Prostate gland (tissue), 2 donors: ENCODE data around the gene BPIFB6. TPM values are rescaled to one million over a fixed set of nuclear protein-coding genes. Genes with fewer than 3 reads are reported as not detected.

Experiments used
- DNase-seq: peaks from one replicate; pipeline ENCODE4 v3.0.0-alpha.2; 2019; ENCODE audit warnings: low spot score
- H3K27ac ChIP-seq, 2 donors: fragments of 200-600 bp; sonication (generic); 2 replicates each; pipeline ENCODE4 v1.5.1; 2017 to 2019
- H3K27me3 ChIP-seq: fragments of 200-600 bp; sonication (generic); replicated peaks from 2 replicates; pipeline ENCODE4 v1.5.1; 2019; ENCODE audit not compliant: insufficient read depth
- H3K36me3 ChIP-seq, 2 donors: fragments of 200-600 bp; sonication (generic); 1 replicate in 1 of 2; 2 replicates in 1 of 2; pipeline versions ENCODE4 v1.5.1 to v1.8.1; 2017 to 2019
- H3K4me1 ChIP-seq: fragments of 200-600 bp; sonication (generic); replicated peaks from 2 replicates; pipeline ENCODE4 v1.5.1; 2019
- H3K4me3 ChIP-seq, 2 donors: fragments of 200-600 bp; sonication (generic); 2 replicates each; pipeline ENCODE4 v1.5.1; 2017 to 2019
- H3K9me3 ChIP-seq: fragments of 200-600 bp; sonication (generic); 2 replicates; pipeline ENCODE4 v1.5.1; 2017
- POLR2A ChIP-seq: fragments of 450-650 bp; IDR thresholded peaks from one replicate; pipeline ENCODE4 v1.6.1; 2016; ENCODE audit warnings: antibody characterized with exemption, mild to moderate bottlenecking
- POLR2AphosphoS5 ChIP-seq: sonication (generic); formaldehyde crosslinking; IDR thresholded peaks from one replicate; pipeline ENCODE4 v1.6.1; 2017; ENCODE audit warnings: antibody characterized with exemption
- WGBS: methylation state at CpG from one replicate; pipeline ENCODE4 v1.1.5; 2018; 5-methylcytosine and 5-hydroxymethylcytosine counted together
- intact Hi-C: fragments of 100-400 bp; cut with DNase I; formaldehyde crosslinking; loops from one replicate; pipeline ENCODE4 v1.14.2; 2022
- total RNA-seq, 2 donors: library from RNA; depleted of rRNA; stranded (reverse); fragments of >200 nt; gene quantifications; one replicate each; pipeline ENCODE4 v1.1.0, GENCODE V29; 2016
- TF ChIP-seq, protein P1 (sequence below), 4 experiments: fragments of 200-600 bp in 2 of 4; fragments of 450-650 bp in 2 of 4; sonication (generic) in 2 of 4; IDR thresholded peaks; 1 replicate in 3 of 4; 2 replicates in 1 of 4; pipeline ENCODE4 v1.5.1; 2016 to 2019; ENCODE audit warnings: antibody characterized with exemption in 4 of 4, mild to moderate bottlenecking in 2 of 4, moderate library complexity in 2 of 4

Gene BPIFB6
- total RNA-seq, 2 donors from 2014 or later: not detected

DNA sequence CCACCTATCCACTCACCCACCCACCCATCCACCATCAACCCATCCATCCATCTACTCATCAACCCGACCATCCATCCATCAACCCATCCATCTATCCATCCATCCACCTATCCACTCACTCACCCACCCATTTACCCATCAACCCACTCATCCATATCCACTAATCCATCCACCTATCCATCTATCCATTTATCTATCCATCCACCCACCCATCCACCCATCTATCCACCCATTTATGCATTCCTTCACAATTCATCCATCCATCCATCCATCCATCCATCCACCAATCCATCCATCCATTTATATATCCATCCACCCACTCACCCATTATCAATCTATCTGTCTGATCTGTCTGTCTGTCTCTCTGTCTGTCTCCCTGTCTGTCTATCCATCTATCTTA lies 62.1 kb downstream of the BPIFB6 start:
- Histone ChIP-seq H3K27me3 (no peaks in the 10 kb centered on the region), H3K9me3 (no peaks in the 10 kb centered on the region), H3K4me3 (no peak overlapping the region), H3K27ac (no peak overlapping the region), H3K4me1 (no peaks in the 10 kb centered on the region), H3K36me3 (no peaks in the 10 kb centered on the region)
- WGBS: 56% methylated on average over 1 of the region's 1 CpG
- intact Hi-C loops: loop anchor here (10.0 kb wide), 1 partner anchor 299 kb away; no protein-coding TSS in a partner anchor
- DNase-seq: no peak
- TF ChIP-seq POLR2A (no peak), POLR2AphosphoS5 (no peak)
- TF ChIP-seq, protein P1, sequence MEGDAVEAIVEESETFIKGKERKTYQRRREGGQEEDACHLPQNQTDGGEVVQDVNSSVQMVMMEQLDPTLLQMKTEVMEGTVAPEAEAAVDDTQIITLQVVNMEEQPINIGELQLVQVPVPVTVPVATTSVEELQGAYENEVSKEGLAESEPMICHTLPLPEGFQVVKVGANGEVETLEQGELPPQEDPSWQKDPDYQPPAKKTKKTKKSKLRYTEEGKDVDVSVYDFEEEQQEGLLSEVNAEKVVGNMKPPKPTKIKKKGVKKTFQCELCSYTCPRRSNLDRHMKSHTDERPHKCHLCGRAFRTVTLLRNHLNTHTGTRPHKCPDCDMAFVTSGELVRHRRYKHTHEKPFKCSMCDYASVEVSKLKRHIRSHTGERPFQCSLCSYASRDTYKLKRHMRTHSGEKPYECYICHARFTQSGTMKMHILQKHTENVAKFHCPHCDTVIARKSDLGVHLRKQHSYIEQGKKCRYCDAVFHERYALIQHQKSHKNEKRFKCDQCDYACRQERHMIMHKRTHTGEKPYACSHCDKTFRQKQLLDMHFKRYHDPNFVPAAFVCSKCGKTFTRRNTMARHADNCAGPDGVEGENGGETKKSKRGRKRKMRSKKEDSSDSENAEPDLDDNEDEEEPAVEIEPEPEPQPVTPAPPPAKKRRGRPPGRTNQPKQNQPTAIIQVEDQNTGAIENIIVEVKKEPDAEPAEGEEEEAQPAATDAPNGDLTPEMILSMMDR (IDR thresholded peaks at IDR 0.05): no peak

Other genes starting within 250 kb of the BPIFB6 start
- gene MAPRE1, start 211.7 kb upstream of the BPIFB6 start, total RNA-seq: 100 to 1,000 TPM in 1 of 2 donors, 10 to 100 TPM in 1; 65.4 to 136 TPM
- 1 to 10 TPM in 1 of 2 donors, under 1 TPM in 1; 0.87 to 1.8 TPM for gene EFCAB8, start 172.7 kb upstream of the BPIFB6 start, total RNA-seq
- 1 to 10 TPM in 1 of 2 donors, not detected in 1; 4.7 TPM for gene SUN5, start 27.2 kb upstream of the BPIFB6 start, total RNA-seq
- 1 to 10 TPM in 1 of 2 donors, not detected in 1; 5.1 TPM for gene BPIFB2, start 23.9 kb upstream of the BPIFB6 start, total RNA-seq
- gene BPIFB3, start 22.3 kb downstream of the BPIFB6 start, total RNA-seq: not detected
- 1 to 10 TPM in 1 of 2 donors, not detected in 1; 1.1 TPM for gene BPIFB4, start 48.0 kb downstream of the BPIFB6 start, total RNA-seq
- not detected for gene BPIFA2, start 136.5 kb downstream of the BPIFB6 start, total RNA-seq
- 1 to 10 TPM in 1 of 2 donors, not detected in 1; 7.7 TPM for gene BPIFA3, start 185.7 kb downstream of the BPIFB6 start, total RNA-seq
- not detected for gene BPIFA1, start 204.3 kb downstream of the BPIFB6 start, total RNA-seq